GM18505 (cell line): Measurements from ENCODE around the gene CCDC187.

Experiments used
- ATAC-seq: cut with Tn5 transposase; IDR thresholded peaks from one replicate; pipeline ENCODE4 v1.9.1; 2021; ENCODE audit not compliant: unreplicated experiment
- POLR2A ChIP-seq: IDR thresholded peaks from 4 replicates; pipeline ENCODE4 v1.6.1; 2011; ENCODE audit warnings: borderline replicate concordance; ENCODE audit not compliant: insufficient read depth, insufficient read length; ENCODE audit errors: extremely low read depth

The CCDC187 gene

GRCh38 chr9:136289651-136290507, 14.0 kb downstream of the CCDC187 start:
- no peak for ATAC-seq
- no peak for TF ChIP-seq POLR2A

- TF ChIP-seq POLR2A = no peak
- no peak for ATAC-seq
These were observed 15.7 kb downstream of the CCDC187 start for GRCh38 chr9:136287960-136288753.

DNA sequence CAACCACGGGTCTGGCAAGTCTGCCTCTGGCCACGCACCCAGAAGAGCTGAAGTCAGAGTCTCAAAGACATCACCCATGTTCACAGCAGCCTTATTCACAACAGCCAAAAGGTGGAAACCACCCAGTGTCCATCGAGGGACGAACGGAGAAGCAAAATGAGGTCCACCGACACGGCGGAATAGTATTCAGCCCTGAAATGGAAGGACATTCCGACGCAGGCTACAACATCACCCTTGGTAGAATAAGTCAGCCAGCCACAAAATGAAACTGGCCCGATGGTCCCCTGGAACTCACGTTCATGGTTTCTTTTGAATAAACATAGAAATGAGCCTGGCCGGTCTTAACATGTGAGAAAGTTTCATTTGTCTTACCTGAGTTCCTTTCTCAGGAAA, 16.9 kb downstream of the CCDC187 start:
- ATAC-seq = no peak
- no peak for TF ChIP-seq POLR2A

DNA sequence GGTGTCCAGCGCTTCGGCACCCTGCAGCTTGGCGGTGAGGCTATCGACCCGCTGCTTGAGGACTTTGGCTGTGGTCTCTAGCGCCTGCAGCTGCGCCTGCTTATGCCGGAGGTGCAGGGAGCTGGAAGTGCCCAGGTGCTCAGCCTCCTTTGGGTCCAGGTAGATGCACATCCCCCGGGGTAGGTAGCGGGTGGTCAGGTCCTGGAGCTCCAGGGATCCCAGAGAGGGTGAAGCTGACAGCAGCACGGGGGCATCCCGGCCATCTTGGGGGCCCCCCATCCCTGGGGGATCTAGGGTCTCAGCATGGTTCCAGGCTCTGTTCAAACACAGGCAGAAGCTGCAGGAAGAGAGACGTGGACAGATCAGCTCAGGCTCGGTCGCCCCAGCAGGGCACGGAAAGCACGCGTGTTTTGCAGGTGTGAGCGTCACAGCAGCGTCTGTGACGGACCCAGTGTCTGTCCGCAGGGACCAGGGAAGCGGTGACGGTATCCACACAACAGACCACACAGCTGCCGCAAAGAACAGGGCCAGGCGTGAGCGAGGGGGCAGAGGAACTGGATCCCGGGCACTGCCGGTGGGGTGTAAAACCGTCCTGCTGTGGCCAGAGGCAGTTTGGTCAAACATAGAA, 17.4 kb downstream of the CCDC187 start:
- ATAC-seq = no peak
- no peak for TF ChIP-seq POLR2A

- ATAC-seq = no peak
These were observed 18.2 kb downstream of the CCDC187 start for GRCh38 chr9:136285501-136286358.

GRCh38 chr9:136284951-136285350, 18.9 kb downstream of the CCDC187 start:
- no peak for TF ChIP-seq POLR2A
- ATAC-seq = no peak

More at GRCh38 chr9:136285501-136286358, 18.2 kb downstream of the CCDC187 start:
- TF ChIP-seq POLR2A = no peak

DNA sequence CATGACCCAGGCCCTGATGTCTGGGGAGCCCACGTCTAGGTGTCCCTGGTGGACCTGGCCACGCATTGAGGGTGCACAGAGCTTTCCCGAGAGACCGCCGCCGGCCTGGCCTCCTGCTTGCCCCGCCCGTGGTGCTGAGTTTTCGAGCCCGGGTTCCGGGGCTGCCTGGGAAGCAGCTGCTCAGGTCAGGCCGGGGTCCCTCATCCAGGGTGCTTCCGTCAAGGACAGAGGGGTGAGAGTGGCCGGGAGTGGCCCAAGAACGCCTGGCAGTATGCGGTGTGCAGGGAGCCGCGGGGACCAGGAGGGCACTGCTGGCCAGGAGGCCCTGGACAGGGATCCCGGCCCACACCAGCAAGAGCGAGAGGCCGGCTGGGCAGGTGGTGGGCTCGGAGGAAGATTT, 19.6 kb downstream of the CCDC187 start:
- no peak for ATAC-seq
- TF ChIP-seq POLR2A = no peak

- no peak for TF ChIP-seq POLR2A
- ATAC-seq = peak; percentile 75
These were observed 20.3 kb downstream of the CCDC187 start for GRCh38 chr9:136283291-136284235.

- ATAC-seq = no peak
- TF ChIP-seq POLR2A = no peak
These were observed 21.5 kb downstream of the CCDC187 start for GRCh38 chr9:136282272-136282861.

DNA sequence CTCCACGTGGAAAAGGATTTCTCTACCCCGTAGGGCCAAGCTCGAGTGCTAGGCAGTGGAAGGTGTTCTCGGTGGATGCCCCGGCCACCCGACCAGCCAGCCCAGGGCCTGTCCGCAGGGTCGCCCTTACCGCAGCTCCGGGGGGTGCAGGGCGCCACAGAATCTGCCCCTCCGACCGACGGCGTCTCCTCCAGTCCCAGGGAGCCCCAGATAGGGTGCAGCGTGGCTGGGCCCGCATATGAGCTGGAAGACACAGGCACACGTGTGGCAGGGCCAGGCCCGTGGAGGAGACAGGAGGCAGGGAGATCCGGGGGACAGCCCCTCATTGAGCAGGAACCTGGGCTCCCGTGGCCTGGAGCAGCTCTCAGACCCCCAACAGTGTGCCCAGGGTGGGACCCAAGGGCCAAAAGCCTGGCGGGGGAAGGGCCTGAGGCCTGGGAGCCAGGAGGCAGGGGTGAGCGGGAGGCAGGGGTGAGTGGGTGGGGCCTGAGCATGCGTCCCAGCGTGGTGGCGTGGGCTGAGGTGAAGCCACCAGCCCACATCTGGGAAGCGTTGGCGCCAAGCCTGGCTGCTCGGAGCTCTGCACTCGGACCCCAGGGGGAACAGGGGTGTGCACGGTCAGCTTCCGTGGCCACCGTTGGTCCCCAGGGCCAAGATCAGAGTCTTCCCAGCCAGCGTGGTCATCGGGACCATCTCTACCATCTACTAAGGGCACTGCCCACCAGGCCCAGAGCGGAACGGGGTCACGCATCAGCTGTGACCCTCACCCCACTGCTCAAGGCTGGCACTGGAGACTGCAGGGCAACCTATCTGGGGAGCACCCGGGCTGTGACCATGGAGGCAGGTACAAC, 22.2 kb downstream of the CCDC187 start:
- no peak for TF ChIP-seq POLR2A
- no peak for ATAC-seq
